ENCODE data around the gene C11orf68. TPM values are rescaled to one million over a fixed set of nuclear protein-coding genes. Genes with fewer than 3 reads are reported as not detected.

Gene C11orf68
- total RNA-seq, 1 experiment from 2014 or later, result 31.9 TPM

DNA sequence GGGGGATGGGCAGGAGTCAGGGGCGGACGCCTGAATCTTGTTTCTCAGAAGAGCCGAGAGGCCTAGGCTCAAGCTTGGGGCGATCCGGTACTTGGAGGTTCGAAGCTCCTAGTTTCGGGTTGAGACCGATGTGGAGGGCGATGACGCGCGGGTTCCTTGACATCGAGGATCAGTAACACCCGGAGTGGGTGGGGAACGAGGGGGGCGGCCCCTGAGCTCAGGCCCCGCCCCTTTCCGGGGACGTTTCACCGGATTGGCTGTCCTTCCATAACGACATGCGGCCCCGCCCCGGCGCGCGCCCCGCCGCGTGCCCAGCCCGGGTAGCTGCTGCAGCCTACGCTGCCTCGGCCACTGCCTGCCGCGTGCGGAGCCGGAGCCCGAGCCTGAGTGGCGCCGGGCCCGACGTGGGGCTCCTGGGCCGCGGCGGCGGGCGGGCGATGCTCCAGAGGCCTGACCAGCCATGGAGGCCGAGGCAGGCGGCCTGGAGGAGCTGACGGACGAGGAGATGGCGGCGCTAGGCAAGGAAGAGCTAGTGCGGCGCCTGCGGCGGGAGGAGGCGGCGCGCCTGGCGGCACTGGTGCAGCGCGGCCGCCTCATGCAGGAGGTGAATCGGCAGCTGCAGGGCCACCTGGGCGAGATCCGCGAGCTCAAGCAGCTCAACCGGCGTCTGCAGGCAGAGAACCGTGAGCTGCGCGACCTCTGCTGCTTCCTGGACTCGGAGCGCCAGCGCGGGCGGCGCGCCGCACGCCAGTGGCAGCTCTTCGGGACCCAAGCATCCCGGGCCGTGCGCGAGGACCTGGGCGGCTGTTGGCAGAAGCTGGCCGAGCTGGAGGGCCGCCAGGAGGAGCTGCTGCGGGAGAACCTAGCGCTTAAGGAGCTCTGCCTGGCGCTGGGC is 28.3 kb downstream of the C11orf68 start, which contains the start of gene CCDC85B (continued):
- TF ChIP-seq, protein P1, sequence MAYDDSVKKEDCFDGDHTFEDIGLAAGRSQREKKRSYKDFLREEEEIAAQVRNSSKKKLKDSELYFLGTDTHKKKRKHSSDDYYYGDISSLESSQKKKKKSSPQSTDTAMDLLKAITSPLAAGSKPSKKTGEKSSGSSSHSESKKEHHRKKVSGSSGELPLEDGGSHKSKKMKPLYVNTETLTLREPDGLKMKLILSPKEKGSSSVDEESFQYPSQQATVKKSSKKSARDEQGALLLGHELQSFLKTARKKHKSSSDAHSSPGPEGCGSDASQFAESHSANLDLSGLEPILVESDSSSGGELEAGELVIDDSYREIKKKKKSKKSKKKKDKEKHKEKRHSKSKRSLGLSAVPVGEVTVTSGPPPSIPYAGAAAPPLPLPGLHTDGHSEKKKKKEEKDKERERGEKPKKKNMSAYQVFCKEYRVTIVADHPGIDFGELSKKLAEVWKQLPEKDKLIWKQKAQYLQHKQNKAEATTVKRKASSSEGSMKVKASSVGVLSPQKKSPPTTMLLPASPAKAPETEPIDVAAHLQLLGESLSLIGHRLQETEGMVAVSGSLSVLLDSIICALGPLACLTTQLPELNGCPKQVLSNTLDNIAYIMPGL (CRISPR knock-in tag; IDR thresholded peaks at IDR 0.05), result peak; percentile 23; the same call in 1 of the 2 replicates
- TF ChIP-seq ZNF423 (CRISPR knock-in tag; IDR thresholded peaks at IDR 0.05) (no peak), FOXJ3 (CRISPR knock-in tag; IDR thresholded peaks at IDR 0.05; ENCODE audit: borderline replicate concordance) (no peak), KAT7 (CRISPR knock-in tag; IDR thresholded peaks at IDR 0.05; ENCODE audit: borderline replicate concordance) (peak; percentile 93; the same call in 1 of the 2 replicates), ELF4 (CRISPR knock-in tag; IDR thresholded peaks at IDR 0.05; ENCODE audit: low read depth) (0 out of 2 replicates have a peak, but pooled peaks have one; percentile 71), TCF7 (CRISPR knock-in tag; IDR thresholded peaks at IDR 0.05; ENCODE audit: low read depth) (peak; percentile 69; the same call in 1 of the 2 replicates), FOXK1 (CRISPR knock-in tag; IDR thresholded peaks at IDR 0.05) (peak; percentile 92; the same call in 1 of the 2 replicates), RELA (CRISPR knock-in tag; IDR thresholded peaks at IDR 0.05; ENCODE audit: borderline replicate concordance) (peak; percentile 88), CREB1 (CRISPR knock-in tag; IDR thresholded peaks at IDR 0.05) (no peak), GRHL2 (CRISPR knock-in tag; IDR thresholded peaks at IDR 0.05; ENCODE audit: insufficient replicate concordance, severe bottlenecking) (no peak), ZNF671 (CRISPR knock-in tag; IDR thresholded peaks at IDR 0.05) (no peak), NFE2L1 (CRISPR knock-in tag; IDR thresholded peaks at IDR 0.05) (peak; percentile 80; the same call in 1 of the 2 replicates), SP1 (CRISPR knock-in tag; conservative IDR thresholded peaks at IDR 0.05) (peak; percentile 97), NFYB (CRISPR knock-in tag; conservative IDR thresholded peaks at IDR 0.05; ENCODE audit: low read depth) (peak; percentile 43; the same call in 1 of the 2 replicates), CREM (CRISPR knock-in tag; IDR thresholded peaks at IDR 0.05) (peak; percentile 80; the same call in 1 of the 2 replicates), ESRRA (CRISPR knock-in tag; IDR thresholded peaks at IDR 0.05; ENCODE audit: borderline replicate concordance) (peak; percentile 89; the same call in 1 of the 2 replicates)
- TF ChIP-seq, protein P2, sequence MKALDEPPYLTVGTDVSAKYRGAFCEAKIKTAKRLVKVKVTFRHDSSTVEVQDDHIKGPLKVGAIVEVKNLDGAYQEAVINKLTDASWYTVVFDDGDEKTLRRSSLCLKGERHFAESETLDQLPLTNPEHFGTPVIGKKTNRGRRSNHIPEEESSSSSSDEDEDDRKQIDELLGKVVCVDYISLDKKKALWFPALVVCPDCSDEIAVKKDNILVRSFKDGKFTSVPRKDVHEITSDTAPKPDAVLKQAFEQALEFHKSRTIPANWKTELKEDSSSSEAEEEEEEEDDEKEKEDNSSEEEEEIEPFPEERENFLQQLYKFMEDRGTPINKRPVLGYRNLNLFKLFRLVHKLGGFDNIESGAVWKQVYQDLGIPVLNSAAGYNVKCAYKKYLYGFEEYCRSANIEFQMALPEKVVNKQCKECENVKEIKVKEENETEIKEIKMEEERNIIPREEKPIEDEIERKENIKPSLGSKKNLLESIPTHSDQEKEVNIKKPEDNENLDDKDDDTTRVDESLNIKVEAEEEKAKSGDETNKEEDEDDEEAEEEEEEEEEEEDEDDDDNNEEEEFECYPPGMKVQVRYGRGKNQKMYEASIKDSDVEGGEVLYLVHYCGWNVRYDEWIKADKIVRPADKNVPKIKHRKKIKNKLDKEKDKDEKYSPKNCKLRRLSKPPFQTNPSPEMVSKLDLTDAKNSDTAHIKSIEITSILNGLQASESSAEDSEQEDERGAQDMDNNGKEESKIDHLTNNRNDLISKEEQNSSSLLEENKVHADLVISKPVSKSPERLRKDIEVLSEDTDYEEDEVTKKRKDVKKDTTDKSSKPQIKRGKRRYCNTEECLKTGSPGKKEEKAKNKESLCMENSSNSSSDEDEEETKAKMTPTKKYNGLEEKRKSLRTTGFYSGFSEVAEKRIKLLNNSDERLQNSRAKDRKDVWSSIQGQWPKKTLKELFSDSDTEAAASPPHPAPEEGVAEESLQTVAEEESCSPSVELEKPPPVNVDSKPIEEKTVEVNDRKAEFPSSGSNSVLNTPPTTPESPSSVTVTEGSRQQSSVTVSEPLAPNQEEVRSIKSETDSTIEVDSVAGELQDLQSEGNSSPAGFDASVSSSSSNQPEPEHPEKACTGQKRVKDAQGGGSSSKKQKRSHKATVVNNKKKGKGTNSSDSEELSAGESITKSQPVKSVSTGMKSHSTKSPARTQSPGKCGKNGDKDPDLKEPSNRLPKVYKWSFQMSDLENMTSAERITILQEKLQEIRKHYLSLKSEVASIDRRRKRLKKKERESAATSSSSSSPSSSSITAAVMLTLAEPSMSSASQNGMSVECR (CRISPR knock-in tag; IDR thresholded peaks at IDR 0.05; ENCODE audit: borderline replicate concordance), result peak; percentile 71
- TF ChIP-seq, protein P3, sequence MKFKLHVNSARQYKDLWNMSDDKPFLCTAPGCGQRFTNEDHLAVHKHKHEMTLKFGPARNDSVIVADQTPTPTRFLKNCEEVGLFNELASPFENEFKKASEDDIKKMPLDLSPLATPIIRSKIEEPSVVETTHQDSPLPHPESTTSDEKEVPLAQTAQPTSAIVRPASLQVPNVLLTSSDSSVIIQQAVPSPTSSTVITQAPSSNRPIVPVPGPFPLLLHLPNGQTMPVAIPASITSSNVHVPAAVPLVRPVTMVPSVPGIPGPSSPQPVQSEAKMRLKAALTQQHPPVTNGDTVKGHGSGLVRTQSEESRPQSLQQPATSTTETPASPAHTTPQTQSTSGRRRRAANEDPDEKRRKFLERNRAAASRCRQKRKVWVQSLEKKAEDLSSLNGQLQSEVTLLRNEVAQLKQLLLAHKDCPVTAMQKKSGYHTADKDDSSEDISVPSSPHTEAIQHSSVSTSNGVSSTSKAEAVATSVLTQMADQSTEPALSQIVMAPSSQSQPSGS (CRISPR knock-in tag; IDR thresholded peaks at IDR 0.05; ENCODE audit: borderline replicate concordance, low read depth), result no peak
- TF ChIP-seq, protein P4, sequence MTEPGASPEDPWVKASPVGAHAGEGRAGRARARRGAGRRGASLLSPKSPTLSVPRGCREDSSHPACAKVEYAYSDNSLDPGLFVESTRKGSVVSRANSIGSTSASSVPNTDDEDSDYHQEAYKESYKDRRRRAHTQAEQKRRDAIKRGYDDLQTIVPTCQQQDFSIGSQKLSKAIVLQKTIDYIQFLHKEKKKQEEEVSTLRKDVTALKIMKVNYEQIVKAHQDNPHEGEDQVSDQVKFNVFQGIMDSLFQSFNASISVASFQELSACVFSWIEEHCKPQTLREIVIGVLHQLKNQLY (CRISPR knock-in tag; IDR thresholded peaks at IDR 0.05), result no peak
- TF ChIP-seq, protein P5, sequence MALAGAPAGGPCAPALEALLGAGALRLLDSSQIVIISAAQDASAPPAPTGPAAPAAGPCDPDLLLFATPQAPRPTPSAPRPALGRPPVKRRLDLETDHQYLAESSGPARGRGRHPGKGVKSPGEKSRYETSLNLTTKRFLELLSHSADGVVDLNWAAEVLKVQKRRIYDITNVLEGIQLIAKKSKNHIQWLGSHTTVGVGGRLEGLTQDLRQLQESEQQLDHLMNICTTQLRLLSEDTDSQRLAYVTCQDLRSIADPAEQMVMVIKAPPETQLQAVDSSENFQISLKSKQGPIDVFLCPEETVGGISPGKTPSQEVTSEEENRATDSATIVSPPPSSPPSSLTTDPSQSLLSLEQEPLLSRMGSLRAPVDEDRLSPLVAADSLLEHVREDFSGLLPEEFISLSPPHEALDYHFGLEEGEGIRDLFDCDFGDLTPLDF (CRISPR knock-in tag; IDR thresholded peaks at IDR 0.05), result no peak
- TF ChIP-seq, protein P6, sequence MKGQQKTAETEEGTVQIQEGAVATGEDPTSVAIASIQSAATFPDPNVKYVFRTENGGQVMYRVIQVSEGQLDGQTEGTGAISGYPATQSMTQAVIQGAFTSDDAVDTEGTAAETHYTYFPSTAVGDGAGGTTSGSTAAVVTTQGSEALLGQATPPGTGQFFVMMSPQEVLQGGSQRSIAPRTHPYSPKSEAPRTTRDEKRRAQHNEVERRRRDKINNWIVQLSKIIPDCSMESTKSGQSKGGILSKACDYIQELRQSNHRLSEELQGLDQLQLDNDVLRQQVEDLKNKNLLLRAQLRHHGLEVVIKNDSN (CRISPR knock-in tag; IDR thresholded peaks at IDR 0.05), result no peak
- TF ChIP-seq, protein P7, sequence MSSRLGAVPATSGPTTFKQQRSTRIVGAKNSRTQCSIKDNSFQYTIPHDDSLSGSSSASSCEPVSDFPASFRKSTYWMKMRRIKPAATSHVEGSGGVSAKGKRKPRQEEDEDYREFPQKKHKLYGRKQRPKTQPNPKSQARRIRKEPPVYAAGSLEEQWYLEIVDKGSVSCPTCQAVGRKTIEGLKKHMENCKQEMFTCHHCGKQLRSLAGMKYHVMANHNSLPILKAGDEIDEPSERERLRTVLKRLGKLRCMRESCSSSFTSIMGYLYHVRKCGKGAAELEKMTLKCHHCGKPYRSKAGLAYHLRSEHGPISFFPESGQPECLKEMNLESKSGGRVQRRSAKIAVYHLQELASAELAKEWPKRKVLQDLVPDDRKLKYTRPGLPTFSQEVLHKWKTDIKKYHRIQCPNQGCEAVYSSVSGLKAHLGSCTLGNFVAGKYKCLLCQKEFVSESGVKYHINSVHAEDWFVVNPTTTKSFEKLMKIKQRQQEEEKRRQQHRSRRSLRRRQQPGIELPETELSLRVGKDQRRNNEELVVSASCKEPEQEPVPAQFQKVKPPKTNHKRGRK (CRISPR knock-in tag; IDR thresholded peaks at IDR 0.05; ENCODE audit: borderline replicate concordance), result no peak
- TF ChIP-seq, protein P8, sequence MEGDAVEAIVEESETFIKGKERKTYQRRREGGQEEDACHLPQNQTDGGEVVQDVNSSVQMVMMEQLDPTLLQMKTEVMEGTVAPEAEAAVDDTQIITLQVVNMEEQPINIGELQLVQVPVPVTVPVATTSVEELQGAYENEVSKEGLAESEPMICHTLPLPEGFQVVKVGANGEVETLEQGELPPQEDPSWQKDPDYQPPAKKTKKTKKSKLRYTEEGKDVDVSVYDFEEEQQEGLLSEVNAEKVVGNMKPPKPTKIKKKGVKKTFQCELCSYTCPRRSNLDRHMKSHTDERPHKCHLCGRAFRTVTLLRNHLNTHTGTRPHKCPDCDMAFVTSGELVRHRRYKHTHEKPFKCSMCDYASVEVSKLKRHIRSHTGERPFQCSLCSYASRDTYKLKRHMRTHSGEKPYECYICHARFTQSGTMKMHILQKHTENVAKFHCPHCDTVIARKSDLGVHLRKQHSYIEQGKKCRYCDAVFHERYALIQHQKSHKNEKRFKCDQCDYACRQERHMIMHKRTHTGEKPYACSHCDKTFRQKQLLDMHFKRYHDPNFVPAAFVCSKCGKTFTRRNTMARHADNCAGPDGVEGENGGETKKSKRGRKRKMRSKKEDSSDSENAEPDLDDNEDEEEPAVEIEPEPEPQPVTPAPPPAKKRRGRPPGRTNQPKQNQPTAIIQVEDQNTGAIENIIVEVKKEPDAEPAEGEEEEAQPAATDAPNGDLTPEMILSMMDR (IDR thresholded peaks at IDR 0.05), result no peak
